Osteoblast (primary cell): Measurements from ENCODE around the gene IGDCC3. TPM values are rescaled to one million over a fixed set of nuclear protein-coding genes. Genes with fewer than 3 reads are reported as not detected.
A peak's percentile ranks its signal among the peaks of the same experiment; 100 is the strongest.

ENCODE experiments used
- DNase-seq: peaks from one replicate; pipeline ENCODE4 v3.0.0; 2011; ENCODE audit warnings: low spot score, mixed read lengths; ENCODE audit not compliant: insufficient read length; ENCODE audit errors: missing footprints
- H2AFZ ChIP-seq: 2 replicates; pipeline ENCODE4 v1.6.0; 2011; ENCODE audit warnings: mild to moderate bottlenecking, low read length
- H3K27ac ChIP-seq: 2 replicates; pipeline ENCODE4 v1.5.1; 2011; ENCODE audit warnings: mild to moderate bottlenecking, low read depth, low read length, moderate library complexity
- H3K27me3 ChIP-seq: 2 replicates; pipeline ENCODE4 v1.6.0; 2012; ENCODE audit warnings: mild to moderate bottlenecking, control low read depth, inconsistent platforms, low read length, moderate library complexity; ENCODE audit not compliant: insufficient read depth
- H3K36me3 ChIP-seq: 2 replicates; pipeline ENCODE4 v1.5.1; 2011; ENCODE audit warnings: mild to moderate bottlenecking, low read length, control low read depth, moderate library complexity; ENCODE audit not compliant: insufficient read depth
- H3K4me1 ChIP-seq: 2 replicates; pipeline ENCODE4 v1.5.1; 2011; ENCODE audit warnings: mild to moderate bottlenecking, low read length, control low read depth, moderate library complexity; ENCODE audit not compliant: insufficient read depth
- H3K4me2 ChIP-seq: 2 replicates; pipeline ENCODE4 v1.6.0; 2011; ENCODE audit warnings: mild to moderate bottlenecking, low read length; ENCODE audit not compliant: insufficient read depth
- H3K4me3 ChIP-seq: fragments of 200-600 bp; sonication (generic); 3 replicates; pipeline ENCODE4 v1.5.1; 2012; ENCODE audit warnings: mild to moderate bottlenecking, low read length, inconsistent platforms; ENCODE audit not compliant: insufficient read depth
- H3K79me2 ChIP-seq: 2 replicates; pipeline ENCODE4 v1.6.0; 2012; ENCODE audit warnings: mild to moderate bottlenecking, low read length, control low read depth, inconsistent platforms; ENCODE audit not compliant: insufficient read depth
- H3K9me3 ChIP-seq: 2 replicates; pipeline ENCODE4 v1.5.1; 2011; ENCODE audit warnings: low read depth, low read length, control low read depth
- H4K20me1 ChIP-seq: 2 replicates; pipeline ENCODE4 v1.6.0; 2012; ENCODE audit warnings: mild to moderate bottlenecking, low read length, control low read depth; ENCODE audit not compliant: insufficient read depth
- total RNA-seq: library from RNA; depleted of rRNA; stranded (reverse); fragments of >200 nt; gene quantifications from 2 replicates; pipeline ENCODE4 v1.2.3, GENCODE V29; 2012
- TF ChIP-seq, protein P1 (sequence below): IDR thresholded peaks from 2 replicates; pipeline ENCODE4 v1.5.1; 2011; ENCODE audit warnings: mild to moderate bottlenecking, low read depth, low read length, moderate library complexity; ENCODE audit errors: extremely low read depth

The IGDCC3 gene
- total RNA-seq, 1 donor: not detected

DNA sequence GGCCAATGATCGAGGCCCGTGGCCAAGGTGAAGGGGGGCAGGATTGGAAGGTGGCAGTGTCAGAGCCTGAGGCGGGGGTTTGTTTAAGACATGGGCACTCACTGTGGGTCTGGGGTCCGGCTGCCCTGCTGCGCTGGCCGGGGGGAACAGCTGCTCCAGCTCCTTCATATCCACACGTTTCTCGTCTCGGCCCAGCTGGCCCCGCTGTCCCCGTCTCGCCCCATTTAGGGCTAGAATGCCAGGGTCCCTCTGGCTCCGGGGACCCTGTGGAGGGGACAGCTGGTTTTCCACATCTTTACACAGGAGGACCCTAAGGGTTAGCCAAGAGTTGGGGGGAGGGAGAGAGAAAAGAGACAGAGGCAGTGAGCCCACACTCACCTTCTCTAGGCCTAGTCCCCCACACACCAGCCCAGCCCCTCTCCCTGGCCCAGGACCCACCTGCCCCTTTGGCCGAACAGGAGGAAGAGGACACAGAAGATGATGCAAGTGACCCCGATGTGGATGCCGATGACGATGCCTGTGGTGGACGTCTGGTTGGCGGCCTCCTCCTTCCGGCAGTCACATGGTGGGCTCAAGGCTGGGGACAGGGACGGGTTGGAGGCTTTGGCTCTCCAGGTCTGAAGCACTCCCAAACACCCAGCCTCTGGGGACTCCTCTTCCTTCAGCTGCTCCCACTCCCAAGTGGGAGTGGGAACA lies 48.4 kb downstream of the IGDCC3 start:
- DNase-seq: no peak
- no peaks in the 10 kb centered on the region for H3K79me2 ChIP-seq
- no peak overlapping the region for H3K27ac ChIP-seq
- TF ChIP-seq, protein P1, sequence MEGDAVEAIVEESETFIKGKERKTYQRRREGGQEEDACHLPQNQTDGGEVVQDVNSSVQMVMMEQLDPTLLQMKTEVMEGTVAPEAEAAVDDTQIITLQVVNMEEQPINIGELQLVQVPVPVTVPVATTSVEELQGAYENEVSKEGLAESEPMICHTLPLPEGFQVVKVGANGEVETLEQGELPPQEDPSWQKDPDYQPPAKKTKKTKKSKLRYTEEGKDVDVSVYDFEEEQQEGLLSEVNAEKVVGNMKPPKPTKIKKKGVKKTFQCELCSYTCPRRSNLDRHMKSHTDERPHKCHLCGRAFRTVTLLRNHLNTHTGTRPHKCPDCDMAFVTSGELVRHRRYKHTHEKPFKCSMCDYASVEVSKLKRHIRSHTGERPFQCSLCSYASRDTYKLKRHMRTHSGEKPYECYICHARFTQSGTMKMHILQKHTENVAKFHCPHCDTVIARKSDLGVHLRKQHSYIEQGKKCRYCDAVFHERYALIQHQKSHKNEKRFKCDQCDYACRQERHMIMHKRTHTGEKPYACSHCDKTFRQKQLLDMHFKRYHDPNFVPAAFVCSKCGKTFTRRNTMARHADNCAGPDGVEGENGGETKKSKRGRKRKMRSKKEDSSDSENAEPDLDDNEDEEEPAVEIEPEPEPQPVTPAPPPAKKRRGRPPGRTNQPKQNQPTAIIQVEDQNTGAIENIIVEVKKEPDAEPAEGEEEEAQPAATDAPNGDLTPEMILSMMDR: no peak
- no peaks in the 10 kb centered on the region for H4K20me1 ChIP-seq
- no peak overlapping the region for H2AFZ ChIP-seq
- H3K27me3 ChIP-seq: no peaks in the 10 kb centered on the region
- H3K4me3 ChIP-seq: no peak overlapping the region
- no peaks in the 10 kb centered on the region for H3K9me3 ChIP-seq
- H3K36me3 ChIP-seq: no peaks in the 10 kb centered on the region
- H3K4me1 ChIP-seq: no peaks in the 10 kb centered on the region
- H3K4me2 ChIP-seq: no peak overlapping the region

DNA sequence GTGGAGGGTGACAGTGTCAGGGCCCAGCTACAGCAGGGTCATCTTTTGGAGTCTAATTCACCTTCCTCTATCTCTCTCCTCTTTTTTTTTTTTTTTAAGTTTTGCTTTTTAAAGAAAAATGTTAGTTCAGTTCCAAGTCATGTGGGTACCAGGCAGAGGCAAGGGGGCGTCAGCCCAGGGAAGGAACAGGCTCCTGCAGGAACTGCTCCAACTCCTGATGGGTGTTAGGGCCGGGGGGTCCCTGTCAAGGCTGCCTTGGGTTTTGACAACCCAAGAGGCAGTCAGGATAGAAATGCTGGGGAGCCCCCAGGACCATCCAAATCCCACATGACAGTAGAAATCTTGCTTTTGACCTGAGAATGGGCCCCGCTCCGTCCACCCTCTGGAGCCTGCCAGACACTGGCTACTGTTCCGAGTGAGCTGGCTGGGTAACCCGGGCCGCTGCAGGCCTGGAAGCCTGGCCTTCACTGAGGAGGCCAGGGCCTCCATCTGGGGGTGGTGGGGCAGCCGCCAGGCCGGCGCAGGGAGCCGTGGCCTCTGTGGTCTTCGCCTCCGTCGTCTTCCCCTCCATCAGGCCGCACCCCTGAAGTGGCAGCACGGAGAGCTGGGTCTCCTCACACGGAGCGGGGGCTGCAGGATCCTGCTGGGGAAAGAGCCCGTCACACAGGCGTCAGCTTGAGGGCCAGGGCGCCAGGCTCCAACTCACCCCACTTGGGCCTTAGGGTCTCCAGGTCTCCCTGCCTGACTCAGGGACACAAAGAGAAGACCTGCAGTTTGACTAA lies 49.1 kb downstream of the IGDCC3 start:
- TF ChIP-seq, protein P1: no peak

DNA sequence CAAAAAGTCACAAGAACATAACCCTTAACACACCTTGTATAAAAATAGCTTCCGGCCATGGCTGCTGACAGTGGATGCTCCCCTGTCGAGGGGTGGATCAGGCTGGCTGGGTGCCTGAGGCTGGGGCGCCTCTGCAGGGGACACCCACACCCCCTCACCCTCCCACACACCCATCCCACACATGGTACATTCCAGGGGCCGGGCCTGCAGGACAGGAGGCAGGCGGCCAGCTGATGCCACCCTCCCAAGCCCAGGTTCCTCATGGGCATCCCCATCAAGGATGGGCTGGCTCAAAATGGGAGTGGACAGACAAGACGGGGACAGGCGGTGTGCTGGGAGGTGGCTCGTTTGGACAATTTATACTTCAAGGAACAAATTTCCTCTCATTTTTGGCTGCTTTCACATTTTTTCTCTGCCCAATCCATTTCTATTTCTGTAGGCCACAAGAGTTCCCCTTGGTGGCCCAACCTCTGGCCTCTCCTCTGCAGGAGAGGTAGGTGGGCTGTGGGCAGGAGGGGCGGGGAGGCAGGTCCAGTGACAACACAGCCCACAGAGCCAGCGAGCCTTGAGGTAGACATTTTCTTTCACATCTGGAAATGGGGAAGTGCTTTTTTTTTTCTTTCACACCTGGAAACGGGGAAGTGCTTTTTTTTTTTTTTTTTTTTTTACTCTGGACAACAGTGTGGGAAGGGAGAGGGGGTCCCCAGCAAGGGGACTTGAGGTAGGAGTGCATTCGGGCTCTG lies 50.0 kb downstream of the IGDCC3 start:
- no peak overlapping the region for H3K27ac ChIP-seq
- H3K36me3 ChIP-seq: no peaks in the 10 kb centered on the region
- no peaks in the 10 kb centered on the region for H3K4me1 ChIP-seq
- H3K4me2 ChIP-seq: no peak overlapping the region
- H4K20me1 ChIP-seq: no peaks in the 10 kb centered on the region
- H2AFZ ChIP-seq: no peak overlapping the region
- TF ChIP-seq, protein P1: no peak
- no peaks in the 10 kb centered on the region for H3K9me3 ChIP-seq
- H3K79me2 ChIP-seq: no peaks in the 10 kb centered on the region
- DNase-seq: peak; percentile 78
- H3K4me3 ChIP-seq: no peak overlapping the region
- no peaks in the 10 kb centered on the region for H3K27me3 ChIP-seq

More for the DNA sequence above, 49.1 kb downstream of the IGDCC3 start:
- H3K27ac ChIP-seq: no peak overlapping the region
- no peaks in the 10 kb centered on the region for H3K4me1 ChIP-seq
- no peaks in the 10 kb centered on the region for H3K9me3 ChIP-seq
- no peak overlapping the region for H2AFZ ChIP-seq
- peak; percentile 46 for DNase-seq
- H4K20me1 ChIP-seq: no peaks in the 10 kb centered on the region
- H3K4me2 ChIP-seq: no peak overlapping the region
- no peak overlapping the region for H3K4me3 ChIP-seq
- no peaks in the 10 kb centered on the region for H3K36me3 ChIP-seq
- H3K79me2 ChIP-seq: no peaks in the 10 kb centered on the region
- no peaks in the 10 kb centered on the region for H3K27me3 ChIP-seq
